ENCODE data around the gene PFN3. TPM values are rescaled to one million over a fixed set of nuclear protein-coding genes. Genes with fewer than 3 reads are reported as not detected.

Gene PFN3
- polyA plus RNA-seq, 1 experiment: not detected

- Histone ChIP-seq H3K9me3 (ENCODE audit: control insufficient read depth, insufficient read depth, low read length) (peaks cover 9% of the 10 kb centered on the region; the same call in 1 of the 2 replicates), H3K4me3 (ENCODE audit: low read depth, low read length) (no peak overlapping the region), H3K27me3 (ENCODE audit: control insufficient read depth, insufficient read depth, low read length) (peaks cover 43% of the 10 kb centered on the region), H3K27ac (ENCODE audit: low read depth, low read length) (no peak overlapping the region)
- CTCF ChIA-PET: interaction anchor here (0.9 to 5.6 kb wide), 16 partner anchors 12 to 96 kb away, joined by 3 to 120 read pairs (median 20); partner anchors contain the start of genes GRK6 and PDLIM7
- POLR2A ChIA-PET: interaction anchor here (3.0 to 3.7 kb wide), 2 partner anchors 15 to 21 kb away, joined by 15 to 26 read pairs; partner anchors contain the start of gene GRK6
- TF ChIP-seq CTCF (IDR thresholded peaks at IDR 0.05; ENCODE audit: low read depth, low read length): no peak
- DNase-seq (ENCODE audit: low read depth, low spot score): no peak
Observed at GRCh38 chr5:177405312-177405711, 4.9 kb upstream of the PFN3 start.

- Histone ChIP-seq H3K27ac (ENCODE audit: low read depth, low read length) (no peak overlapping the region), H3K27me3 (ENCODE audit: control insufficient read depth, insufficient read depth, low read length) (peaks cover 48% of the 10 kb centered on the region), H3K9me3 (ENCODE audit: control insufficient read depth, insufficient read depth, low read length) (peaks cover 10% of the 10 kb centered on the region; the same call in 1 of the 2 replicates), H3K4me3 (ENCODE audit: low read depth, low read length) (peak overlapping the region; percentile 69)
- POLR2A ChIA-PET: interaction anchor here (1.0 to 3.7 kb wide), 7 partner anchors 14 to 93 kb away, joined by 3 to 26 read pairs (median 8); partner anchors contain the start of genes GRK6, PDLIM7 and PRR7
- CTCF ChIA-PET: interaction anchor here (0.6 to 5.6 kb wide), 27 partner anchors 9 to 291 kb away, joined by 3 to 120 read pairs (median 9); partner anchors contain the start of genes GRK6 and PDLIM7
- DNase-seq (ENCODE audit: low read depth, low spot score): no peak
- TF ChIP-seq CTCF (IDR thresholded peaks at IDR 0.05; ENCODE audit: low read depth, low read length): no peak
Observed at GRCh38 chr5:177404641-177405179, 4.2 kb upstream of the PFN3 start.

- peaks cover 50% of the 10 kb centered on the region for H3K27me3 ChIP-seq (ENCODE audit: control insufficient read depth, insufficient read depth, low read length)
Observed at GRCh38 chr5:177403792-177404640, 3.6 kb upstream of the PFN3 start.

GRCh38 chr5:177403102-177403791 is 2.8 kb upstream of the PFN3 start:
- TF ChIP-seq CTCF (IDR thresholded peaks at IDR 0.05; ENCODE audit: low read depth, low read length): no peak
- peak overlapping the region; percentile 69 for H3K4me3 ChIP-seq (ENCODE audit: low read depth, low read length)
- H3K27ac ChIP-seq (ENCODE audit: low read depth, low read length): no peak overlapping the region
- H3K27me3 ChIP-seq (ENCODE audit: control insufficient read depth, insufficient read depth, low read length): peaks cover 50% of the 10 kb centered on the region
- ChIA-PET POLR2A (interaction anchor here (0.6 to 3.7 kb wide), 7 partner anchors 13 to 283 kb away, joined by 3 to 26 read pairs (median 7); partner anchors contain the start of genes GRK6 and PRR7), CTCF (interaction anchor here (0.7 to 5.6 kb wide), 26 partner anchors 12 to 388 kb away, joined by 3 to 120 read pairs (median 12); partner anchors contain the start of genes GRK6, PDLIM7 and RGS14)
- no peak for DNase-seq (ENCODE audit: low read depth, low spot score)
- peaks cover 10% of the 10 kb centered on the region; the same call in 1 of the 2 replicates for H3K9me3 ChIP-seq (ENCODE audit: control insufficient read depth, insufficient read depth, low read length)

More at GRCh38 chr5:177403792-177404640, 3.6 kb upstream of the PFN3 start:
- ChIA-PET POLR2A (interaction anchor here (0.9 to 3.7 kb wide), 8 partner anchors 14 to 94 kb away, joined by 3 to 26 read pairs (median 8); partner anchors contain the start of genes GRK6, PDLIM7 and PRR7), CTCF (interaction anchor here (0.5 to 5.6 kb wide), 34 partner anchors 9 to 388 kb away, joined by 3 to 120 read pairs (median 8); partner anchors contain the start of genes GRK6, PDLIM7 and RGS14)
- H3K9me3 ChIP-seq (ENCODE audit: control insufficient read depth, insufficient read depth, low read length): peaks cover 10% of the 10 kb centered on the region; the same call in 1 of the 2 replicates
- peak; percentile 76 for TF ChIP-seq CTCF (IDR thresholded peaks at IDR 0.05; ENCODE audit: low read depth, low read length)
- no peak overlapping the region for H3K27ac ChIP-seq (ENCODE audit: low read depth, low read length)
- peak overlapping the region; percentile 69 for H3K4me3 ChIP-seq (ENCODE audit: low read depth, low read length)
- peak; percentile 49 for DNase-seq (ENCODE audit: low read depth, low spot score)

All from AG04450 (cell line).